ENCODE data around the gene ITGA1.
"Not testable (repeated sequence)": the region's sequence is repeated elsewhere in the genome, so short reads cannot be mapped to it uniquely, and the experiment has no call there.

Gene ITGA1

DNA sequence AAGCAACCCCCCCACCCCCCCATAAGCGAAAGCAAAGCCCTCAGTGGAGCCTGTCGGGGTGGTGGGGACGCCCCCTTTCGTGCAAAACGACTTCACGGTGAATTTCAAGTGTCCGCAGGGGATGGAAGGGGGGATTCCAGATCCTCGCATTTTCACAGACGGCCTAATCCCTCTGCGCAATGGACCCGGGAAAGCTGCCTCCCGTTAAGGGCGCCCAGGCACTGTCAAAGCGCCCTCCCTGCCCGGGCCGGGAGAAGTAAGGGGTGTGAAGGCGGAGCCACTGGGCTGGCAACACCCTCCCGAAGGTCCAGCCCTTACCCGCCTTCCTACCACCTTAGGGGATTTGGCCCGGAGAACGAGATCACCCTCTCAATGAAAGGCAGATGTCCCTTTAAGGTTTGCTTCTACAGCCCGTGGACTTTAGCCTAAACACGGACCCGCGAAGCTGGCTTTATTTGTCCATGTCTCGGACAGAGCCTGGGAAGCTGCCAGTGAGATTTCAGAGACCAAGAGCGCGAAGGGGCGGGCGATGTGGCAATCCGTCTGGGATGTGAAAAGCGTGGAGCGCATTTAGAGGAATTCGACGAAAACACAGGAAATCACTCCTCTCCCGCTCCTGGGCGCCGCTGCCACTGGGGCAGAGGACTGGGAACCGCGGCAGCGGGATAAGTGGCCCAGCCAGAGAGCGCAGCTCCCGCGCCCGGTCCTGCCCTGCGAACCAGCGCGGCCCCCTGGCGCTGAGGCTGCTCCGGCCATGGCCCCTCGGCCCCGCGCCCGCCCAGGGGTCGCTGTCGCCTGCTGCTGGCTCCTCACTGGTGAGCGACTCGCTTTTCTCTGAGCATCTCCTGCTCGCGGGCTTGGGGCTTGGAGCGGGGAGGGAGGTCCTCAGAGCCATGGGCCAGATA lies at the start of gene ITGA1, which contains the start of gene PELO:
ITGA1 (plus strand) TSS at position 317 of the 905 bp plus-strand sequence; CDS start at position 755, 438 bp downstream.
PELO (plus strand) TSS at position 317 of the 905 bp plus-strand sequence. CDS start 12,479 bp downstream, outside the sequence.
- peak; percentile 33 for DNase-seq

DNA sequence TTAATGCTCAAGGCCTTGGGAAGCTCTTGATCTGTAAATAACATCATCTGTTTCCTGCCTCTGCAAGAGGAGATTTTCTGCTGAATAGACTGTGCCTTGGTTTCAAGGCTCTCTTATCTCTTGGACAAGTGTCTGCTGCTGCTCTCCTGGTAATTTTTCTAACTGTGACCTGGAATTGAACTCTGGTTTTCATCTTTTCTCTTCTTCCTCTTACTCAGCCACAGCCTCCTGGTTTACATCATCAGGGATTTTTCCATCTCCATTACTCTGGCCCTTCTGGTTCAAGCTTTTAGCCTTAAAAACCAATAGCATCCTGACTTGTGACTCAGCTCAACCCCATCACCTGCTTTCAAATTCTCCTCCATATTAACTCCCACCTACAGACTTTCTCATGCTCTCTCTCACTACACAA lies 49.6 kb upstream of the ITGA1 start:
- DNase-seq: no peak

DNA sequence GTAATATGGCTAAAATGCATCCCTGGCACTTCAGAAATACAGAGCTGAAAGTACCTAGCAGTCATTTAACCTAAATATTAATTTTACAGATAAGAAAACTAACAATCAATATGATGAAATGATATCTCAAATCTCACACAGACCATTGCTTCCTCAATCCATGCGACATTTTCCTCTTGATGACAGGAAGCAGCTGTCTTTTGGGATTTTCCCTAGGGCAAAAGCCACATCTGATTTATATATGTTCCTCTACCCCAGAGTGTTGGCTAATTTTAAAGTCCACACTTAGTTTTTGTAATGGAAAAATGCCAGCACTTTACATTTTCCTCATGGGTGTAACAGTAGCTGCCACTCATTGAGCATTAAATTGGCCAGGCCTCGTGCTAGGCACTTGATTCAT lies 47.7 kb upstream of the ITGA1 start:
- DNase-seq: peak; percentile 0

DNA sequence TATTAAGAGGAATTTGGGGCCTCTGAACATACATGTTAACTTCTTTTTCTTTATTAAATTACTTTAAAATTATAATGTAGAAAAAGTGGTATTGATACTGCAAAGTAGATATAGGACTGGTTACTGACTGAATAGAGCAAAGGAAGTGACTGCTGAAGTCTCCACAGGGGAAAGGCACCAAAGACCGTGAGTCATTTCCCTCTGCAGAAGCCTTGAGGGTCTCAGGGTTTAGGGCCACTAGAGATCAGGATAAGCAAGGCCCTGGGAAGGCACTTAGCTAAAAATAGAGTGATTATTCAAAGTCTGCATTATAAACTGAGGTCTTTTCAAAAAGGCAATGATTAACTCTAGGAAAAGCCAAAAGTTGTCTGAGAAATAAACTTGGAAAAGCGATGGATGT lies 44.7 kb upstream of the ITGA1 start:
- no peak for DNase-seq

DNA sequence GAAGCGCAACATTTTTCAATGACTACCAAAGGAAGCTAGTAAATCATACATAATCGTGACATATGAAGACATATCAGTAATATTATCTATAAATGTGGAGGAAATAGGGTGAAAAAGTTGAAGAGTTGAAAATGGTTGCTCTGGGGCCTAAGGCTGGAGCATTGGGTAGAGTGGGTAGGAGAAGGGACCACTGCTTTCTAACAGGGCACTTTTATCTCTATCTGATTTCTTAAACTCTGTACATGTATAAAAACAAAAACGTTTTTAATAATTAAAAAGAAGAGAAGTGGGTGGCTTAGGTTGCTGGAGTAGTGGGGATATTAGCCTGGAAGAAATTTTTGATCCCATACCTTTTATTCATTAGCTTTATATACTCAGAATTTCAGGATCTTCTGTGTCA lies 44.2 kb upstream of the ITGA1 start:
- DNase-seq: no peak

DNA sequence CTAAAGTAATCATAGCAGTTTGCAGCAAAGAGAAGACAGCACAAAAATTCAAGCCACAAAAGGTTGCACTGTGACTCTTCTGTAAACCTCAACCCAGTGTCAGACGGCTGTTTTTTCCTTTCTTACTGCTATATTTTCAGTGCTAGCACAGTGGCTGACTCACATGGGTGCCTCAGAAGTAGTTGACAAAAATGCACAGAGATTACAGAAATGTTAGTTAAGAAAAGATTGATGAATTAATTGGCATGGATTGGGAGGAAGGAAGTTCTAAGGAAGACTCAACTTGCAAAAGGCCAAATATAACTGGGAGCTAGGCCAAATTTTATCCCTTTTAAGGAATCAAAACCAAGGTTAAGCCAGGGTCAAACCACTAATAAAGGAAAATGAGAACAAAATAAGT lies 43.7 kb upstream of the ITGA1 start:
- DNase-seq: no peak

DNA sequence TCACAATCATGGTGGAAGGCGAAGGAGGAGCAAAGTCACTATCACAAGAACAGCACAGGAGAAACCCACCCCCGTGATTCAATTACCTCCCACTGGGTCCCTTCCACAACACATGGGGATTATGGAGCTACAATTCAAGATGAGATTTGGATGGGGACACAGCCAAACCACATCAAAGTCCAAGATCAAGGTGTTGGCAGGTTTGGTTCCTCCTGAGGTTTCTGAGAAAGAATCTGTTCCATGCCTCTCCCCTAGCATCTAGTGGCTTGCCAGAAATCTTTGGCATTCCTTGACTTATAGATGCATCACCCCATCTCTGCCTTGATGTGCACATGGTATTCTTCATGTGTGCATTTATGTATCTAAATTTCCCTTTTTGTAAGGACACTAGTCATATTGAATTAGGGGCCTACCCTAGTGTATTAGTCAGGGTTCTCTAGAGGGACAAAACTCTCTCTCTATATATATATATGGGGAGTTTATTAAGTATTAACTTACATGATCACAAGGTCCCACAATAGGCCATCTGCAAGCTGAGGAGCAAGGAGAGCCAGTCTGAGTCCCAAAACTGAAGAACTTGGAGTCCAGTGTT lies 42.8 kb upstream of the ITGA1 start:
- DNase-seq: not testable (repeated sequence)

DNA sequence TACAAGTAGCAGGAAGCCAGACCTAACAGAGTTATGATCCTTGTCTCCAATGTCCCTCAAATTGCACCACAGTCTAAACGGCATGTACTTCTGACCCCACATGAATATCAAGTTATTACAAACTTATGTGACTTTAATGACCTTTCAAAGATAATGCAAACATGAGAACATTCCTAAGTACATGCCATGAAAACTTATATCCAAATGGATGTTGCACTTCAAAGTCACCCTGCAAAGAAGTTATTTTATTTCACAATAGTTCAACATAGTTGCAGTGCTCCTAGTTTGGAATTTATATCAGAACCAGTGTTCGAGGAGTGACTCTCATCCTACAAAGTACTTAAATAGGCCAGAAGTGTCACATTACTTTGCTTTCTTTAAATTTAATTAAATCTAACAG lies 41.2 kb upstream of the ITGA1 start:
- DNase-seq: no peak

DNA sequence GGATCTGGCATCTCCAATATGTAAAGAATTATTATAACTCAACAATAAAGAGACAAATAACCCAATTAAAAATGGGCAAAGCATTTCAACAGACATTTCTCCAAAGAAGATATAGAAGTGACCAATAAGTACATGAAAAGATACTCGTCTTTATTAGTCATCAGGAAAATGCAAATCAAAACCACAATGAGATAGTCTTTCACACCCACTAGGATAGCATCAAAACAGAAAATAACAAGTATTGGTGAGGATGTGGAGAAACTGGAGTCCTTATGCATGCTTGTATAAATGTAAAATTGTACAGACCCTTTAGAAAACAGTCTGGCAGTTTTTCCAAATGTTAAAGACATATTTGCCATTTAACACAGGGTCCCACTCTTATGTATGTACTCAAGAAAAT lies 39.1 kb upstream of the ITGA1 start:
- DNase-seq: no peak

DNA sequence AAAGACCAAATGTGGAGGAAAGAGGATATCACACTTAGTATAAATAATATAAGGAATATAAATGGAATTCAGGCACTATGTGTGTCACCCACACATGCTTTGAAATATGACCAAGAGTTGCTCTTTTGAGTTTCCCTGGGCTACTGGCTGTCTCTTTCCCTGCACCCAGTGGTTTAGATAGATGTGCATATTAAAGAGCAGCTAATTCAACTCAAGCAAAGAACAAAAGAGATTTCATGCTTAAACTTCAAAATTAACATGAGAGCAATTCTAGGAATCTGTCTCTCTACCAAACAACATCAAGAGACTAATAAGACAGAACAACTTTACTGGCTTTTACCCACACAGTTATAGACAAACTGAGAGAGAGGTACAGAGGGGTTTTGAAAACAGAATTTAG lies 38.0 kb upstream of the ITGA1 start:
- DNase-seq: no peak

DNA sequence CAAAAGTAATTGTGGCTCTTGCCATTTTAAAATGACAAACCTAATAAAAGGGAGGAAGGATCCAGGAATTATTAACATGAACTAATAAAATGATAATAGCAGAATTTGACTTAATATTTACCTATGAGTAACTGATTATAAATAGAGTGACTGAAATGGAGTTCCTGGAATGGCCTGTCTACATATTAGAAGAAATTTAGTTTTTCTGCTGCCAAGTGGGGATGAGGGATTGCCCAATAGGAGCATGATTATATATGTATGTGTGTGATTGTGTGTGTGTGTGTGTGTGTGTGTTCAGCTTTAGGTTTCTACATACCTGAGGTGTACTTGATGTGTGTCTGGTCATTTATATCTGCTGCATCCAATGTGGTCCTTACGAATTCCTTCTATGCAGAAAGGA lies 36.6 kb upstream of the ITGA1 start:
- DNase-seq: no peak

DNA sequence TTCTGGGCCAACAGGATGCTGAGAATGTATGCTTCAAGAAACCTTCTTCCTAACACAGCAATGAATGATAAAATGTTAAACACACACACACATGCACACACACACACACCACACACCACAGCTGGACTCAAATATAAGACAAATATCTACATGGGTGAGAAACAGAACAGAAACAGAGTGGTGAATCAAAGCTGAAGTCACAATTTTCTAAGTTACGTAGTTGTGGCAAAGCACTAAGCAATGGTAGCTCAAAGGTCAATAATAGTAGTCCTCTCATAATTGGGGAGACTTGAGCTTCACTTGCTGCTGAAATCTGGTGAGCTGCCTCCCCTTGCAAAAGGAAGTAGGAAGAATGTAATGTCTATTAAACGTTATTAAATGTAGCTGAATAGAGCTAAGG lies 33.7 kb upstream of the ITGA1 start:
- no peak for DNase-seq

DNA sequence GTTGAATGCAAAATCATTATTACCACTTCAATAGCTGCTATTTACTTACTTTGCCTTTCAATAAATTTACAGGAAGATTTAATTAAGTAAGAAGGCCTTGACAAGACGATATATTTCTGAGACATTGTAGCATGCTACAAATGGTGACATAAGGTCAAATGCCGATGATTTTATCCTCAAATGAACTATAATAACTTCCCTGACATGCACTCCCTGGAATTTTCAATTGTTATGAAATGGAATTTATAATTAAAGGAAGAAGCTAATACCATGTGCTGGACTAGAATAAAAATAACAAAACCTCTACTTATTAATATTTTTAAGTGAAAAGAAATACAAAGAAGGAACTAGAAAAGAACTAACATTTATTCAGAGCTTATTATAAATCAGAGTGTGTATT lies 30.2 kb upstream of the ITGA1 start:
- DNase-seq: no peak

DNA sequence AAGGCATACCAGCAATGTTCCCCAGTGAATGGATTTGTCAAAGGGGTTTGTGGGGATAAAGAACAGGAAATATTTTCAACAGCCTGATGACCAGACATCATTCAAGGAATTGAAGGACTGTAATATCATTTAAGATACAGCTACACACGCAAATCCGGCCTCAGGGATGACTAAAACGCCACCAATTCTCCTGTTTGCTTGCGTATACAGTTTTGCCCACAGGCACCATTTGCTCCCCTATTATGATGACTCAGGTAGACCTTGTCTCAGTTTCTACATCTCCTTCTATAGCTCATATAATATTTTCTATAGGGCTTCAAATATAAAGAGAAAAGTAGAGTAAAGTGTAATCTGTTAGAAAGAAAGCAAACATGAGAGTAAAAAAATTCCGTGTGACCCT lies 29.7 kb upstream of the ITGA1 start:
- no peak for DNase-seq

DNA sequence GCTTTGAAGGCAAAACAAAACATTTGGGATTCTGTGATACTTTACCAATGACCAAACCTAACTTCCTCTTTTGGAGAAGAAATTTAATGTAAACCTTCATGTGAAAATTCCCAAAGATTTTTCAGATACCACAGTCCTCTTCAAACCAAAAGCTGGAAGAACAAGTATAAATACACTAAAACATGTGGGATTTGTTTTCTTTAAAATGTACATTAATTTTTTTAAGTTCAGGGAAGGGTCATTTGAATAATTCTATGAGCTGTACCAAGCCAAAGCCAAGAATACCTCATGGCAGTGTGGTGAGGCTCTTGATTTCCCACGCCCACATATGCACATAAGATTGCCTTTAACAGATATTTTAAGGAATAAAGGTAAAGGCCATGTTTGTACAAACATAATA lies 28.4 kb upstream of the ITGA1 start:
- DNase-seq: no peak

DNA sequence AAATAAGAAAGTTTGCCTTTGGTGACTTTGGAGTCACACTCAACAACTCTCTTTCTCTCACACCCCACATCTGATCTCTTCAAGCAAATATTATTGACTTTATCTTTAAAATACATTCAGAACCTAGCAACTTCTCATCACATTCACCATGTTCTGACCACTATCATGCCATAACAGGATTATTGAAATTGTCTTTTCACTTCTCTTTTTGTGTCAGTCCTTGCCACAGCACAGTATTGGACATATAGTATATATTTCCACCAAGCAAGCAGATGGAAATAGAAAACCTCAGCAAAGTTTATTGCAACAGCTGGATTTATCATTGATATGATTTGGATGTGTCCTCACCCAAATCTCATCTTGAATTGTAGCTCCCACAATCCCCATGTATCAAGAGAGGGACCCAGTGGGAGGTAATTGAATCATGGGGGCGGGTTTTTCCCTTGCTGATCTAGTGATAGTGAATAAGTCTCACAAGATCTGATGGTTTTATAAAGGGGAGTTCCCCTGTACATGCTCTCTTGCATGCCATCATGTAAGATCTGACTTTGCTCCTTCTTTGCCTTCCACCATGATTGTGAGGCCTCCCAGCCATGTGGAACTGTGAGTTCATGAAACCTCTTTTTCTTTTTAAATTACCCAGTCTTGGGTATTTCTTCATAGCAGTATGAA lies 26.9 kb upstream of the ITGA1 start:
- no peak for DNase-seq

DNA sequence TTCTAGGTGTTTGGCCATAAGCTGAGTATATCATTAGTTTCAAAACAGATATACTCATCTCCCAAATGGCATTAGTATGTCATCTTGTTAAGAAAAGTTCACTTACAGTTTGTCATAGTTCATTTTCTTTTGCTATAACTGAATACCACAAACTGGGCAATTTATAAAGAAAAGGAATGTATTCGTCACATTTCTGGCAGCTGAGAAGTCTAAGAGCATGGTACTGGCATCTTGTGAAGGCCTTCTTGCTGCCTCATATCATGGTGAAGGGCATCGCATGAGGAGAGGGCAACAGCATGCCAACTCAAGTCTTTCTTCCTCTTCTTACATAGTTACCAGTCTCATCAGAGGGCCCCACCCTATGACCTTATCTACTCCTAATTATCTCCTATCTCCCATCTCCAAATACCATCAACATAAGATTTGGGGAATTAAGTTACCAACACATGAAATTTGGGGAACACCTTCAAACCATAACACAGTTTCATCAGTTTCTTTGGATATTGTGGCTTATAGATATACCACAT lies 20.4 kb upstream of the ITGA1 start:
- DNase-seq: no peak

DNA sequence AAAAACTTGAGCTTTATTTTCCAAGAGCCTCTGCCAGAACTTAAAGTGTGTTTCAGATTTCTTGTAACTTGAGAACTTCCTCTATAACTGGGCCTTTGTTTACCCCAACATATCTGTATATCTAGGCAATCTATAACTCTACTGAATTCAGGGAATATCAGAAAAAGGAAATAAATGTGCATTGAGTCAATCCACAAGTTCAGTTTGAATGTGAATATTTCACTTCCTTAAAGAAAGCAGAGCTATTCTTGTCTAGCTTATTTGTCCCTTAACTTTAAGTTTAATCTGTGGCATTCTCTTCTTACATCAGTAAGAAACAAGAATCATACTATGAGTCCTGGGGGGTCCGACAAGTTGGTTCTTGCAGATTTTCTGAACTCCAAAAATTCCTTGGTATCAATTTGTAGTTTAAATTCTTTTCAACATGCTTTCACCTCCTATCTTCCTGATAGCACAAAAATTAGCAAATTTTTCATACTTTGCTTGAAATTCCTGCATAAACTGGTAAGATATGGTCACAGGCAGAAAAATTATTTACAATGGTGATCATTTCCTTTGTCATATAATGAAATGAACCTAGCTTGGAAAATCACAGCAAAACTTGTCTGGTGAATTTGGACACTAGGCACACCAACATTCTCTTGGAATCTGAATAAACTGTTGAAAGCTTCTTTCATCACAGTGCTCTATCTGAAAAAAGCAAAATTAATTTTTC lies 19.8 kb upstream of the ITGA1 start:
- no peak for DNase-seq

DNA sequence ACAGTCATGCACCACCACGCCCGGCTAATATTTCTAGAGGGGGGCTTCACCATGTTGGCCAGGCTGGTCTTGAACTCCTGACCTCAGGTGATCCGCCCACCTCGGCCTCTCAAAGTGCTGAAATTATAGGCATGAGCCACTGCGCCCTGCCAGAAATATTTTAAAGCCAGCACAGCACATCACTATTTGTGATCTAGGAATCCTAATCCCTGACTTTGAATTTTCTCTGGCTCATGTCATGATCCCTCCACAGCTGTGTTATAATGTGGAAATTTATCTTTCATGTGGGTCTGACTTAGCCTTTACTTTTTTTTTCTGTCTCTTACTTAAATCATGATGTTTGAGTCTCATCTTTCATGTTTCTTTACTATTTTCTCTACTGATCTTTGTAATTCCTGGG lies 18.7 kb upstream of the ITGA1 start:
- no peak for DNase-seq

DNA sequence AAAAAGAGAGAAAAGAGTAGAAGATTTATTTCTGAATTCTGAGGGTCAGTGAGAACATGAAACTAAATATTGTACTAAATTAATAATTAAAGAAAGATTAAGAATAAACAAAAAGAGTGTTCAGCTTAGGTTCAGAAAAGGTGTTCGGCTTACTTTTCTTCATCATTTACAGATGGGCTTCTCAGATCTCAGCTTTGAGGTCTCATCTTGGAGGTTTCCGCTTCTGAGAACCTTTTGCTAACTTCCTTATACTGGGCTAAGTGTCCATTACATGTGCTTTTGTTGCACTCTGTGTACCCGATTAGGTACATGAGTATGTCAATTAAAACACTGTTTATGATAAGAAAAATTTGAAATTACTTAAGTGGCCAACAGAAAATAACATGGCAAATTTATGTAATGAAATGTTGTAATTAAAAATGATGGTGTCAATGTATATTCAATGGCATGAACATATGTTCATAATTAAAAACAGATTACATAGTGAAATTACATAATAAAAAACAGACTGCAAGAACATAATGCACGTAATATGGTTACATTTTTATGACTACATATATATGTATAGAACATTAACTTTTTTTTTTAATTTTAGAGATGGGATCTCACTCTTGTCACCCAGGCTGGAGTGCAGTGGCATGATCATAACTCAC lies 17.3 kb upstream of the ITGA1 start:
- no peak for DNase-seq

DNA sequence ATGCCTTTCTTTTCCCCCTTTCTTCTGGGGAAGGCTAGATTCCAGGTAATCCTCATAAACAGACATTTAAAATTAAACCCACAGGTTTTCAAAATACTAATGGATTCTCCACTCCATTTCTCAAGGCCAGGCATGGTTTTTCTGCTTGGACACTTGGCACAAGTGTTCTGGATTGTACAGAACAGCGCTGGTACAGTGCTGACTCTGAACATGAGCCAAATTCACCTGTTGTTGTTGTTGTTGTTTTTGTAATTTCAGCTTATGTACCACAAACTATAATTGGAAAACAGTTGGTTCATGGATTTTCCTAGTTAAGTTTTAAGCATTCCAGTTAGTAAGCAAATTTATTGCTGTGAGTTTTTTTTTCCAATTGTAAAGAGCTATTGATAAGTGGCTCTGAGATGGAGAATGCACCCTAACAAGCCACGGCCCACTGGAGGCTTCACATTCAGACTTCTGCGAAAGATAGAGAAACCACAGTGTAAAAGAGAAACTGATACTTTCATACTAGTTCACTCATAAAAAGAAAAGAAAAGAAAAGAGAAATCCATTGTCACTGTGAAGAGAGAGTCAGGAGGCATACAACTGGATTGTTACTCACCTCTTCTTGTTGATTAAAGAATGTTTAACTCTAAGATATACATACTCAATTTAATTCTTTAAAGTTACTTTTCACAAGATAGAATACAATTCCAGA lies 16.2 kb upstream of the ITGA1 start:
- no peak for DNase-seq

DNA sequence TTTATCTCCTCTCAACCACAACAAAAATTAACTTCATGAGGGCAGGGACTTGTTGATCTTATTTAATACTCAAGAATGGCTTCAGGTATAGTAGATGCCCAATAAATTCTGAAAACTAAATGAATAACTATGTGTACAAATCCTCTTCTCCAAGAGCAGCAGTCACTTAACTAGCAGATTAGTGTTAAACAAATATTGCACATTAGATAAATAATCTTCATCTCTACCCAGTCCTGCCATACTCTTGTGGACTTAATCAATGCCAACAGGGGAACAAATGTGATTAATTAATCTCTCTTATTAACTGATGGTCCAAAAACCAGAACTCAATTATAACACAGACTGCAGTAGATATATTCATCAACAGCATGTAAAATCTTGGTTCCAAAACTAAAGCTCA lies 15.0 kb upstream of the ITGA1 start:
- no peak for DNase-seq
